HCT116 (cell line): ENCODE data around the gene DAAM1. TPM values are rescaled to one million over a fixed set of nuclear protein-coding genes. Genes with fewer than 3 reads are reported as not detected.

Source experiments
- ATAC-seq: fragments of 200-7000 bp; cut with Tn5 transposase; 2 replicates; pipeline ENCODE4 v1.9.1; 2020; ENCODE audit warnings: mild to moderate bottlenecking, moderate library complexity
- BruUV-seq: library from RNA; stranded (reverse); fragments of 400-500 nt; replicated peaks from 2 replicates; lab custom pipeline; 2021; lab: Mats Ljungman, UMichigan
- CTCF ChIA-PET: fragments of 300-600 bp; sonication (Branson Sonifier 250); formaldehyde crosslinking; loops from one replicate; lab custom pipeline; 2021; ENCODE audit warnings: antibody characterized with exemption; lab: Charles Lee
- POLR2A ChIA-PET: fragments of 300-600, 350-600 bp; sonication (Branson Sonifier 250); formaldehyde crosslinking; loops from one replicate; lab custom pipeline; 2021; ENCODE audit warnings: antibody characterized with exemption; lab: Charles Lee
- RAD21 ChIA-PET, 2 experiments: fragments of 300-600 bp; sonication (Branson Sonifier 250); formaldehyde crosslinking; loops; one replicate each; lab custom pipeline; 2023; ENCODE audit warnings: low total read pairs in 2 of 2; ENCODE audit not compliant: uncharacterized antibody in 2 of 2, unreplicated experiment in 2 of 2, low non-redundant PET in 1 of 2; lab: Charles Lee
- DNase-seq: peaks from one replicate; pipeline ENCODE4 v3.0.0-alpha.2; 2010; ENCODE audit warnings: low read depth, low spot score
- H2AFZ ChIP-seq: fragments of 200-600 bp; shearing (Covaris generic), sonication (generic); 2 replicates; pipeline ENCODE4 v1.6.1; 2017; ENCODE audit warnings: low read depth, mixed run types, mixed read lengths, antibody characterized with exemption, low read length; ENCODE audit not compliant: poor library complexity, severe bottlenecking
- H3K27ac ChIP-seq: 2 replicates; pipeline ENCODE4 v1.5.1; 2012; ENCODE audit warnings: low read depth, low read length
- H3K27me3 ChIP-seq: fragments of 200-600 bp; sonication (generic); 2 replicates; pipeline ENCODE4 v1.6.1; 2016; ENCODE audit warnings: mixed run types, low read length, mixed read lengths; ENCODE audit not compliant: insufficient read depth
- H3K36me3 ChIP-seq, 2 experiments: fragments of 200-500 bp in 1 of 2; fragments of 200-600 bp in 1 of 2; sonication (Bioruptor generic) in 1 of 2; sonication (generic) in 1 of 2; 2 replicates each; pipeline versions ENCODE4 v1.5.1 to v1.6.1; 2014 to 2016; ENCODE audit warnings: low read length in 2 of 2, inconsistent platforms in 1 of 2, mixed read lengths in 1 of 2, mixed run types in 1 of 2; ENCODE audit not compliant: insufficient read depth in 2 of 2, control insufficient read depth in 1 of 2
- H3K4me1 ChIP-seq, 2 experiments: fragments of 200-600 bp in 1 of 2; sonication (generic) in 1 of 2; 2 replicates each; pipeline versions ENCODE4 v1.5.1 to v1.6.1; 2012 to 2017; ENCODE audit warnings: low read length in 2 of 2, inconsistent platforms in 1 of 2, mild to moderate bottlenecking in 1 of 2, mixed read lengths in 1 of 2, mixed run types in 1 of 2, moderate library complexity in 1 of 2; ENCODE audit not compliant: insufficient read depth in 2 of 2, control insufficient read depth in 1 of 2
- H3K4me2 ChIP-seq: fragments of 200-600 bp; sonication (generic); 2 replicates; pipeline ENCODE4 v1.6.1; 2017; ENCODE audit warnings: mixed run types, low read length, mixed read lengths
- H3K4me3 ChIP-seq, 2 experiments: fragments of 200-600 bp in 1 of 2; sonication (generic) in 1 of 2; replicated peaks in 1 of 2; 2 replicates each; pipeline ENCODE4 v1.5.1; 2011 to 2016; ENCODE audit warnings: low read length in 2 of 2, control low read depth in 1 of 2, low read depth in 1 of 2, mild to moderate bottlenecking in 1 of 2, mixed read lengths in 1 of 2, mixed run types in 1 of 2
- H3K79me2 ChIP-seq: fragments of 200-600 bp; sonication (generic); 2 replicates; pipeline ENCODE4 v1.6.1; 2017; ENCODE audit warnings: mild to moderate bottlenecking, mixed run types, low read length, moderate library complexity, mixed read lengths; ENCODE audit not compliant: insufficient read depth
- H3K9ac ChIP-seq: fragments of 200-600 bp; sonication (generic); 2 replicates; pipeline ENCODE4 v1.6.1; 2016; ENCODE audit warnings: low read length, mixed read lengths
- H3K9me2 ChIP-seq: fragments of 200-600 bp; sonication (generic), shearing (Covaris generic); 2 replicates; pipeline ENCODE4 v1.6.1; 2017; ENCODE audit warnings: mixed run types, mild to moderate bottlenecking, moderate library complexity; ENCODE audit not compliant: insufficient read depth
- H3K9me3 ChIP-seq, 2 experiments: fragments of 200-500 bp in 1 of 2; fragments of 200-600 bp in 1 of 2; sonication (Bioruptor generic) in 1 of 2; sonication (generic) in 1 of 2; 2 replicates each; pipeline ENCODE4 v1.6.1; 2014 to 2017; ENCODE audit warnings: low read length in 2 of 2, mixed read lengths in 2 of 2, inconsistent platforms in 1 of 2, low read depth in 1 of 2, mild to moderate bottlenecking in 1 of 2, mixed run types in 1 of 2, moderate library complexity in 1 of 2; ENCODE audit not compliant: control insufficient read depth in 1 of 2, insufficient read depth in 1 of 2
- H4K20me1 ChIP-seq: fragments of 200-600 bp; sonication (generic), shearing (Covaris generic); 2 replicates; pipeline ENCODE4 v1.6.1; 2017; ENCODE audit warnings: mixed run types, mild to moderate bottlenecking, moderate library complexity; ENCODE audit not compliant: insufficient read depth
- CBX3 ChIP-seq: IDR thresholded peaks from 2 replicates; pipeline ENCODE4 v1.6.1; 2012; ENCODE audit warnings: low read depth
- CEBPB ChIP-seq: IDR thresholded peaks from 2 replicates; pipeline ENCODE4 v1.6.1; 2012; ENCODE audit warnings: low read depth
- CTCF ChIP-seq, 3 experiments: fragments of 200-600 bp in 1 of 3; sonication (generic) in 1 of 3; IDR thresholded peaks in 2 of 3; conservative IDR thresholded peaks in 1 of 3; 2 replicates each; pipeline ENCODE4 v1.5.1; 2012 to 2017; ENCODE audit warnings: low read depth in 2 of 3, low read length in 2 of 3, antibody characterized with exemption in 1 of 3, borderline replicate concordance in 1 of 3, control low read depth in 1 of 3, mild to moderate bottlenecking in 1 of 3, mixed read lengths in 1 of 3, mixed run types in 1 of 3, moderate library complexity in 1 of 3; ENCODE audit not compliant: insufficient read depth in 1 of 3
- EZH2phosphoT487 ChIP-seq: fragments of 200-600 bp; IDR thresholded peaks from 2 replicates; pipeline ENCODE4 v1.6.1; 2018; ENCODE audit warnings: antibody characterized with exemption, borderline replicate concordance
- FOSL1 ChIP-seq: IDR thresholded peaks from 2 replicates; pipeline ENCODE4 v1.6.1; 2012; ENCODE audit warnings: low read depth
- MAX ChIP-seq: IDR thresholded peaks from 2 replicates; pipeline ENCODE4 v1.6.1; 2012
- POLR2AphosphoS5 ChIP-seq: IDR thresholded peaks from 2 replicates; pipeline ENCODE4 v1.6.1; 2011; ENCODE audit warnings: mild to moderate bottlenecking, low read depth, low read length, moderate library complexity
- RAD21 ChIP-seq: IDR thresholded peaks from 2 replicates; pipeline ENCODE4 v1.6.1; 2012; ENCODE audit warnings: low read depth, mild to moderate bottlenecking
- SIN3A ChIP-seq: IDR thresholded peaks from 2 replicates; pipeline ENCODE4 v1.6.1; 2012; ENCODE audit warnings: low read depth
- SRF ChIP-seq: IDR thresholded peaks from 2 replicates; pipeline ENCODE4 v1.6.1; 2012; ENCODE audit warnings: low read depth
- TCF7L2 ChIP-seq: IDR thresholded peaks from 2 replicates; pipeline ENCODE4 v1.7.0; 2011; ENCODE audit warnings: borderline replicate concordance, inconsistent platforms; ENCODE audit not compliant: insufficient read depth, insufficient read length; ENCODE audit errors: extremely low read depth
- ZFX ChIP-seq: fragments of 450-650 bp; IDR thresholded peaks from 2 replicates; pipeline ENCODE4 v1.6.1; 2017
- ZNF274 ChIP-seq: fragments of 200-500 bp; sonication (Bioruptor generic); IDR thresholded peaks from 2 replicates; pipeline ENCODE4 v1.6.1; 2014; ENCODE audit warnings: mild to moderate bottlenecking, low read depth, low read length, inconsistent platforms
- intact Hi-C: fragments of 100-400 bp; cut with micrococcal nuclease; formaldehyde crosslinking; loops from 2 replicates; pipeline ENCODE4 v1.10.0; 2022
- total RNA-seq: library from RNA; stranded (reverse); gene quantifications from one replicate; pipeline ENCODE4 v1.2.1, GENCODE V29; 2021; ENCODE audit not compliant: unreplicated experiment

Gene DAAM1
- total RNA-seq, 1 experiment from 2014 or later, result 10.7 TPM

DNA sequence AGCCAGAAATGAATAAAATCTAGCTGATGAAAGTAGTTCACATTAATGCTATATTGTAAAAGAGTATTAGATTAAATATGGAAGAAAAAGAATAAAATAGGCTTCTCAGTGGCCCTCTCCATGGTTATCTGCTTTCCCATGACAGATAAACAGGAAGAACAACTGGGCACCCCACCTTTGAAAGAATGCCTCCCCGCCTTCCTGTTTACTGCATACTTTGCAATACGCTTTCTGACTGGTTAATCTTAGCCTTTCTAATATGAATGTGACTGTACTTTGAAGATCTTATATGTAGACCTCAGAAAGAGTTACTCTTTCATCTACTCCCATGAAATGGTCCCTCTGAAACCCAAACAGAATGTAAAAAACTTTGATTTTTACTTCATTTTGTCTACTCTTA is 34.1 kb upstream of the DAAM1 start:
- DNase-seq, result no peak

More for the DNA sequence above, 34.1 kb upstream of the DAAM1 start:
- no peaks in the 10 kb centered on the region for H3K79me2 ChIP-seq
- no TSS peak for BruUV-seq
- ChIA-PET POLR2A (no interaction called here), CTCF (no interaction called here), RAD21 (no interaction called here)
- H3K4me3 ChIP-seq, result no peak overlapping the region
- TF ChIP-seq ZFX (no peak), EZH2phosphoT487 (no peak), RAD21 (no peak), CTCF (IDR thresholded peaks at IDR 0.05 in 2 of 3, conservative IDR thresholded peaks at IDR 0.05 in 1 of 3; ENCODE audit: borderline replicate concordance in 1 of 3, insufficient read depth in 1 of 3, low read depth in 2 of 3, low read length in 2 of 3) (no peak), ZNF274 (no peak), TCF7L2 (no peak), SRF (no peak), CBX3 (no peak), CEBPB (no peak), FOSL1 (no peak), POLR2AphosphoS5 (no peak), SIN3A (no peak), MAX (no peak)
- no peaks in the 10 kb centered on the region for H3K4me1 ChIP-seq
- no peaks in the 10 kb centered on the region for H3K9me3 ChIP-seq
- no peaks in the 10 kb centered on the region for H3K9me2 ChIP-seq
- H3K27ac ChIP-seq, result no peak overlapping the region
- no peak overlapping the region for H3K9ac ChIP-seq
- H3K36me3 ChIP-seq, result no peaks in the 10 kb centered on the region
- ATAC-seq, result no peak
- intact Hi-C loops, result no loop called here
- no peak overlapping the region for H2AFZ ChIP-seq
- no peak overlapping the region for H3K4me2 ChIP-seq
- no peaks in the 10 kb centered on the region for H3K27me3 ChIP-seq
- H4K20me1 ChIP-seq, result no peaks in the 10 kb centered on the region
